GM12878 (cell line): ENCODE data around the gene TGFB3. TPM values are rescaled to one million over a fixed set of nuclear protein-coding genes. Genes with fewer than 3 reads are reported as not detected.

Experiments used
- ATAC-seq: fragments of 200-7000 bp; cut with Tn5 transposase; 3 replicates; pipeline ENCODE4 v1.9.1; 2020; ENCODE audit warnings: mild to moderate bottlenecking, moderate library complexity
- BruUV-seq: library from RNA; stranded (reverse); fragments of 400-500 nt; replicated peaks from 2 replicates; lab custom pipeline; 2021; lab: Mats Ljungman, UMichigan
- CTCF ChIA-PET: fragments of 300-600 bp; sonication (Branson Sonifier 250); formaldehyde crosslinking; extraction: SDS; loops from one replicate; lab custom pipeline; 2021; ENCODE audit warnings: inconsistent platforms; lab: Yijun Ruan, JAX
- POLR2A ChIA-PET: fragments of 350-600 bp; formaldehyde crosslinking; extraction: SDS; loops from one replicate; lab custom pipeline; 2021; ENCODE audit warnings: inconsistent platforms; lab: Charles Lee
- RAD21 ChIA-PET: fragments of 300-600 bp; sonication (Branson Sonifier 250); formaldehyde crosslinking; loops from one replicate; lab custom pipeline; 2023; ENCODE audit warnings: antibody characterized with exemption; ENCODE audit not compliant: unreplicated experiment; lab: Charles Lee
- SMC1A ChIA-PET: fragments of 300-600 bp; sonication (Branson Sonifier 250); formaldehyde crosslinking; loops from one replicate; lab custom pipeline; 2023; ENCODE audit not compliant: unreplicated experiment, uncharacterized antibody; lab: Charles Lee
- DNase-seq: peaks from one replicate; pipeline ENCODE4 v3.0.0-alpha.2; 2011; ENCODE audit warnings: low read depth, low spot score
- FAIRE-seq: peaks from 3 replicates; lab custom pipeline; 2011; peaks lifted over from hg19 to GRCh38; lab: Jason Lieb, UNC
- H2AFZ ChIP-seq: 2 replicates; pipeline ENCODE4 v1.6.0; 2011; ENCODE audit warnings: low read depth, low read length, control low read depth; ENCODE audit not compliant: control insufficient read depth
- H3K27ac ChIP-seq: 2 replicates; pipeline ENCODE4 v1.5.1; 2011; ENCODE audit warnings: control low read depth; ENCODE audit not compliant: control insufficient read depth, insufficient read depth
- H3K27me3 ChIP-seq, 2 experiments: replicated peaks in 1 of 2; 2 replicates each; pipeline versions ENCODE4 v1.6.0 to v1.6.1; 2011; ENCODE audit warnings: low read length in 1 of 2; ENCODE audit not compliant: control insufficient read depth in 2 of 2, insufficient read depth in 2 of 2
- H3K36me3 ChIP-seq, 2 experiments: 2 replicates each; pipeline ENCODE4 v1.5.1; 2011; ENCODE audit warnings: low read length in 1 of 2; ENCODE audit not compliant: control insufficient read depth in 2 of 2, insufficient read depth in 2 of 2
- H3K4me1 ChIP-seq: 2 replicates; pipeline ENCODE4 v1.6.1; 2011; ENCODE audit warnings: mild to moderate bottlenecking, low read length, moderate library complexity, mixed read lengths; ENCODE audit not compliant: control insufficient read depth, insufficient read depth
- H3K4me2 ChIP-seq: 2 replicates; pipeline ENCODE4 v1.6.0; 2011; ENCODE audit warnings: control low read depth; ENCODE audit not compliant: control insufficient read depth, insufficient read depth
- H3K4me3 ChIP-seq: fragments of 200-600 bp; sonication (generic); 2 replicates; pipeline ENCODE4 v1.5.1; 2016
- H3K79me2 ChIP-seq: 2 replicates; pipeline ENCODE4 v1.6.0; 2011; ENCODE audit warnings: low read length; ENCODE audit not compliant: control insufficient read depth, insufficient read depth
- H3K9ac ChIP-seq: 2 replicates; pipeline ENCODE4 v1.8.0; 2011; ENCODE audit warnings: low read length, control low read depth, mixed read lengths; ENCODE audit not compliant: control insufficient read depth, insufficient read depth
- H3K9me3 ChIP-seq: replicated peaks from 3 replicates; pipeline ENCODE4 v1.5.1; 2011; ENCODE audit warnings: mild to moderate bottlenecking, low read length; ENCODE audit not compliant: control insufficient read depth, insufficient read depth
- H4K20me1 ChIP-seq: 2 replicates; pipeline ENCODE4 v1.6.0; 2011; ENCODE audit not compliant: control insufficient read depth, insufficient read depth
- BHLHE40 ChIP-seq, 2 experiments: fragments of 450-650 bp in 1 of 2; IDR thresholded peaks; 2 replicates each; pipeline ENCODE4 v1.6.1; 2011 to 2017; ENCODE audit warnings: low read depth in 2 of 2, borderline replicate concordance in 1 of 2, improper control_type of control experiment in 1 of 2, low read length in 1 of 2, mild to moderate bottlenecking in 1 of 2
- BRCA1 ChIP-seq: IDR thresholded peaks from 2 replicates; pipeline ENCODE4 v1.6.1; 2011; ENCODE audit warnings: low read depth, low read length, improper control_type of control experiment
- CHD2 ChIP-seq: IDR thresholded peaks from 2 replicates; pipeline ENCODE4 v1.6.1; 2011; ENCODE audit warnings: low read depth, low read length, improper control_type of control experiment, borderline replicate concordance
- EED ChIP-seq: sonication (generic); IDR thresholded peaks from 2 replicates; pipeline ENCODE4 v1.6.1; 2016; ENCODE audit warnings: antibody characterized with exemption, low read depth
- HCFC1 ChIP-seq: fragments of 150-350 bp; IDR thresholded peaks from 2 replicates; pipeline ENCODE4 v1.6.1; 2014; ENCODE audit warnings: low read length
- HDAC2 ChIP-seq: fragments of 200-600 bp; sonication (generic); IDR thresholded peaks from 2 replicates; pipeline ENCODE4 v1.6.1; 2017
- HDAC6 ChIP-seq: fragments of 200-600 bp; sonication (generic); IDR thresholded peaks from one replicate; pipeline ENCODE4 v1.8.0; 2017; ENCODE audit warnings: antibody characterized with exemption; ENCODE audit not compliant: unreplicated experiment
- STAT1 ChIP-seq: fragments of 450-650 bp; conservative IDR thresholded peaks from 2 replicates; pipeline ENCODE4 v1.6.1; 2014; ENCODE audit warnings: antibody characterized with exemption, mild to moderate bottlenecking
- WGBS: methylation state at CpG from one replicate; pipeline ENCODE4 v1.1.6; 2016; ENCODE audit warnings: low lambda C conversion rate; ENCODE audit not compliant: insufficient replicate concordance, insufficient coverage; ENCODE audit errors: missing lambda C conversion rate; 5-methylcytosine and 5-hydroxymethylcytosine counted together
- in situ Hi-C: fragments of 300-500 bp; cut with MboI; formaldehyde crosslinking; loops from 9 replicates; pipeline ENCODE4 v1.14.3; 2018; ENCODE audit warnings: mixed read lengths
- intact Hi-C: fragments of 100-400 bp; cut with micrococcal nuclease; formaldehyde crosslinking; loops from one replicate; pipeline ENCODE4 v1.14.2; 2022; ENCODE audit not compliant: unreplicated experiment
- polyA plus RNA-seq, 11 experiments: library from polyadenylated mRNA; depleted of rRNA in 4 of 11; unstranded in 6 of 11; stranded (reverse) in 5 of 11; fragments of >200 nt; fragmentation: Nextera tagmentation in 4 of 11; fragmentation: Illumina TruSeq in 1 of 11; extraction: Ambion mirVana in 4 of 11; extraction: Trizol in 1 of 11; gene quantifications; 1 replicate in 1 of 11; 2 replicates in 10 of 11; pipeline versions ENCODE4 v1.2.1 to v1.2.3, GENCODE V29; 2011 to 2016; ENCODE audit warnings: inconsistent platforms in 2 of 11, missing spikeins in 2 of 11, low read depth in 1 of 11
- total RNA-seq, 4 experiments: library from RNA; depleted of rRNA in 3 of 4; stranded (reverse); fragments of >200 nt in 3 of 4; fragmentation: Illumina TruSeq in 1 of 4; extraction: Trizol in 1 of 4; gene quantifications; 2 replicates each; pipeline versions ENCODE4 v1.2.1 to v1.2.3, GENCODE V29; 2013 to 2021
- TF ChIP-seq, protein P1 (sequence below): fragments of 450-650 bp; IDR thresholded peaks from 2 replicates; pipeline ENCODE4 v1.6.1; 2017; ENCODE audit warnings: borderline replicate concordance
- TF ChIP-seq, protein P2 (sequence below): fragments of 450-650 bp; IDR thresholded peaks from 2 replicates; pipeline ENCODE4 v1.6.1; 2014; ENCODE audit warnings: mild to moderate bottlenecking
- TF ChIP-seq, protein P3 (sequence below): fragments of 450-650 bp; conservative IDR thresholded peaks from 2 replicates; pipeline ENCODE4 v1.6.1; 2017; ENCODE audit warnings: mild to moderate bottlenecking, moderate library complexity

Gene TGFB3
- total and polyA plus RNA-seq, 10 of the 15 experiments (the other 5 are each of a cell fraction or from before 2014, with no cell fraction given), result 0.27 to 2.6 (median 0.82) TPM

DNA sequence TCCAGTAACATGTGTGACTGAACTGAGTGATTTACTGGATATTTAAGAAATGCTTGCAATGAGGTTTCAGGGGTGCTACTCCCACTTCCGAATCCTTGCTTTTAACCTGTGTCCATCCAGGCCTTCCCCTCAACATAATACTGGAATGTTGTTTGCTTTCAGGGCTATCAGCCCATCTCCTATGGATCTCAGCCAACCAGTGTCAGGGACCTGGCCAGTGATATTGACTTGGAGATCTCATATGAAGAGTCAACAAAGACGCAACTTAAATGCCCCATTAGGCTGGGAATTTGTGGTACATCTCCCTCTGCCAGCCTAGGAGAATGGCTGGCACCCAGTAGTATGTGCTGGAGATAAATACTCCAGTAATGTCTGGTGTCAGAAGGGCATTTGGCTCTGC, 2.9 kb upstream of the TGFB3 start:
- intact Hi-C loops (loop anchor here (5.0 to 10.0 kb wide), 2 partner anchors 177 to 410 kb away; partner anchors contain the start of gene FLVCR2), in situ Hi-C loops (loop anchor here (5.0 to 10.0 kb wide), 3 partner anchors 77 to 410 kb away; partner anchors contain the start of gene FLVCR2)
- ChIA-PET POLR2A (interaction anchor here (1.4 kb wide), 1 partner anchor 78 kb away, joined by 4 read pairs; no protein-coding TSS in a partner anchor), CTCF (interaction anchor here (1.6 to 15.4 kb wide), 5 partner anchors 24 to 403 kb away, joined by 5 to 390 read pairs (median 39); no protein-coding TSS in a partner anchor), RAD21 (interaction anchor here (1.2 to 11.1 kb wide), 4 partner anchors 10 to 273 kb away, joined by 3 to 179 read pairs (median 85); no protein-coding TSS in a partner anchor), SMC1A (interaction anchor here (1.0 to 13.7 kb wide), 6 partner anchors 8 to 413 kb away, joined by 3 to 190 read pairs (median 6); no protein-coding TSS in a partner anchor)
- H3K4me2 ChIP-seq, result no peak overlapping the region
- FAIRE-seq (no peak), DNase-seq (no peak), ATAC-seq (no peak)
- no TSS peak for BruUV-seq
- H3K36me3 ChIP-seq, result no peaks in the 10 kb centered on the region
- no peaks in the 10 kb centered on the region; a peak in 1 of 4 replicates for H3K27me3 ChIP-seq
- no peak overlapping the region for H3K4me3 ChIP-seq
- peaks cover 1% of the 10 kb centered on the region; the same call in 1 of the 2 replicates for H3K79me2 ChIP-seq
- no peaks in the 10 kb centered on the region for H3K9me3 ChIP-seq
- no peak overlapping the region for H3K9ac ChIP-seq
- 96% methylated on average over 2 of the region's 2 CpGs for WGBS
- no peak for TF ChIP-seq BRCA1
- TF ChIP-seq HCFC1, result no peak
- TF ChIP-seq EED, result no peak
- TF ChIP-seq HDAC6, result no peak
- no peak overlapping the region for H2AFZ ChIP-seq
- H3K27ac ChIP-seq, result no peak overlapping the region
- H4K20me1 ChIP-seq, result no peaks in the 10 kb centered on the region
- H3K4me1 ChIP-seq, result peaks cover 19% of the 10 kb centered on the region

DNA sequence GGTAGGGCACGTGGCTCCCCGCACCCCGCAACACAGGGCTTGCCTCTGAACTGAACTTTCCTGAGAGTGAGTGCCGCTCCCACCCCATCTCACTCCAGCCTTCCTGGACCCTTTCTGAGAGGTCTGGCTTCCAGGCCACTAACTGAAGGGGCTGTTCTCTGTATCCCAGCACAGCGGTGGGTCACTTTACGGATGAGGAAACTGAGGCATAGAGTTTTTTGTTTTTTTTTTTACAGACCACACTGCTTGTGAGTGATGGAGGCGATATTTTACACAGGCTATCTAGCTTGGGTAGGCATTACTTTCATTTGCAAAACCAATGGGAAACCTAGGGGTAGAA, 1.2 kb upstream of the TGFB3 start:
- peak; percentile 1; the same call in 2 of the 3 replicates for ATAC-seq
- H3K79me2 ChIP-seq, result peaks cover 1% of the 10 kb centered on the region; the same call in 1 of the 2 replicates
- DNase-seq, result no peak
- no peak for FAIRE-seq
- H3K9ac ChIP-seq, result no peak overlapping the region
- H4K20me1 ChIP-seq, result no peaks in the 10 kb centered on the region
- H3K4me1 ChIP-seq, result peaks cover 24% of the 10 kb centered on the region
- no peaks in the 10 kb centered on the region; a peak in 1 of 4 replicates for H3K27me3 ChIP-seq
- ChIA-PET CTCF (interaction anchor here (0.6 to 15.4 kb wide), 39 partner anchors 8 to 1367 kb away, joined by 3 to 390 read pairs (median 4); partner anchors contain the start of genes ERG28, FLVCR2 and TTLL5), RAD21 (interaction anchor here (0.6 to 11.1 kb wide), 19 partner anchors 9 to 406 kb away, joined by 3 to 179 read pairs (median 4); partner anchors contain the start of genes ERG28 and TTLL5), SMC1A (interaction anchor here (0.6 to 13.7 kb wide), 17 partner anchors 10 to 326 kb away, joined by 3 to 190 read pairs (median 4); no protein-coding TSS in a partner anchor), POLR2A (interaction anchor here (0.6 to 1.5 kb wide), 2 partner anchors 76 to 213 kb away, joined by 4 to 8 read pairs; no protein-coding TSS in a partner anchor)
- H3K27ac ChIP-seq, result no peak overlapping the region
- in situ Hi-C loops (loop anchor here (5.0 to 10.0 kb wide), 3 partner anchors 76 to 408 kb away; partner anchors contain the start of gene FLVCR2), intact Hi-C loops (loop anchor here (5.0 to 10.0 kb wide), 2 partner anchors 176 to 408 kb away; partner anchors contain the start of gene FLVCR2)
- 31% methylated on average over 7 of the region's 7 CpGs for whole genome bisulfite sequencing
- no peaks in the 10 kb centered on the region for H3K9me3 ChIP-seq
- H3K4me3 ChIP-seq, result peak overlapping the region; percentile 46; the same call in 1 of the 2 replicates
- BruUV-seq, result no TSS peak
- H3K4me2 ChIP-seq, result peak overlapping the region; percentile 99
- no peaks in the 10 kb centered on the region for H3K36me3 ChIP-seq
- peak overlapping the region; percentile 83 for H2AFZ ChIP-seq
- TF ChIP-seq BHLHE40 (IDR thresholded peaks at IDR 0.05; ENCODE audit: borderline replicate concordance in 1 of 2, low read depth in 2 of 2, low read length in 1 of 2) (no peak; a peak in 1 of 4 replicates), STAT1 (no peak), HDAC2 (no peak), CHD2 (no peak)
- TF ChIP-seq, protein P1, sequence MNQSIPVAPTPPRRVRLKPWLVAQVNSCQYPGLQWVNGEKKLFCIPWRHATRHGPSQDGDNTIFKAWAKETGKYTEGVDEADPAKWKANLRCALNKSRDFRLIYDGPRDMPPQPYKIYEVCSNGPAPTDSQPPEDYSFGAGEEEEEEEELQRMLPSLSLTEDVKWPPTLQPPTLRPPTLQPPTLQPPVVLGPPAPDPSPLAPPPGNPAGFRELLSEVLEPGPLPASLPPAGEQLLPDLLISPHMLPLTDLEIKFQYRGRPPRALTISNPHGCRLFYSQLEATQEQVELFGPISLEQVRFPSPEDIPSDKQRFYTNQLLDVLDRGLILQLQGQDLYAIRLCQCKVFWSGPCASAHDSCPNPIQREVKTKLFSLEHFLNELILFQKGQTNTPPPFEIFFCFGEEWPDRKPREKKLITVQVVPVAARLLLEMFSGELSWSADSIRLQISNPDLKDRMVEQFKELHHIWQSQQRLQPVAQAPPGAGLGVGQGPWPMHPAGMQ, result no peak
- TF ChIP-seq, protein P2, sequence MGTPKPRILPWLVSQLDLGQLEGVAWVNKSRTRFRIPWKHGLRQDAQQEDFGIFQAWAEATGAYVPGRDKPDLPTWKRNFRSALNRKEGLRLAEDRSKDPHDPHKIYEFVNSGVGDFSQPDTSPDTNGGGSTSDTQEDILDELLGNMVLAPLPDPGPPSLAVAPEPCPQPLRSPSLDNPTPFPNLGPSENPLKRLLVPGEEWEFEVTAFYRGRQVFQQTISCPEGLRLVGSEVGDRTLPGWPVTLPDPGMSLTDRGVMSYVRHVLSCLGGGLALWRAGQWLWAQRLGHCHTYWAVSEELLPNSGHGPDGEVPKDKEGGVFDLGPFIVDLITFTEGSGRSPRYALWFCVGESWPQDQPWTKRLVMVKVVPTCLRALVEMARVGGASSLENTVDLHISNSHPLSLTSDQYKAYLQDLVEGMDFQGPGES, result no peak
- TF ChIP-seq, protein P3, sequence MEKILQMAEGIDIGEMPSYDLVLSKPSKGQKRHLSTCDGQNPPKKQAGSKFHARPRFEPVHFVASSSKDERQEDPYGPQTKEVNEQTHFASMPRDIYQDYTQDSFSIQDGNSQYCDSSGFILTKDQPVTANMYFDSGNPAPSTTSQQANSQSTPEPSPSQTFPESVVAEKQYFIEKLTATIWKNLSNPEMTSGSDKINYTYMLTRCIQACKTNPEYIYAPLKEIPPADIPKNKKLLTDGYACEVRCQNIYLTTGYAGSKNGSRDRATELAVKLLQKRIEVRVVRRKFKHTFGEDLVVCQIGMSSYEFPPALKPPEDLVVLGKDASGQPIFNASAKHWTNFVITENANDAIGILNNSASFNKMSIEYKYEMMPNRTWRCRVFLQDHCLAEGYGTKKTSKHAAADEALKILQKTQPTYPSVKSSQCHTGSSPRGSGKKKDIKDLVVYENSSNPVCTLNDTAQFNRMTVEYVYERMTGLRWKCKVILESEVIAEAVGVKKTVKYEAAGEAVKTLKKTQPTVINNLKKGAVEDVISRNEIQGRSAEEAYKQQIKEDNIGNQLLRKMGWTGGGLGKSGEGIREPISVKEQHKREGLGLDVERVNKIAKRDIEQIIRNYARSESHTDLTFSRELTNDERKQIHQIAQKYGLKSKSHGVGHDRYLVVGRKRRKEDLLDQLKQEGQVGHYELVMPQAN, result no peak
